Vagina (tissue), 2 donors: ENCODE measurements around the gene GSG1L. TPM values are rescaled to one million over a fixed set of nuclear protein-coding genes. Genes with fewer than 3 reads are reported as not detected.

Experiments
- DNase-seq, 2 donors: peaks; one replicate each; pipeline ENCODE4 v3.0.0-alpha.2; 2017; ENCODE audit errors: extremely low spot score in 2 of 2
- H3K27ac ChIP-seq: fragments of 200-600 bp; sonication (generic); one replicate; pipeline ENCODE4 v1.5.1; 2019
- H3K27me3 ChIP-seq: fragments of 200-600 bp; sonication (generic); one replicate; pipeline ENCODE4 v1.5.1; 2019
- H3K36me3 ChIP-seq, 2 donors: fragments of 200-600 bp; sonication (generic); one replicate each; pipeline ENCODE4 v1.5.1; 2017 to 2019
- H3K4me1 ChIP-seq: fragments of 200-600 bp; sonication (generic); one replicate; pipeline ENCODE4 v1.5.1; 2019
- H3K4me3 ChIP-seq, 2 donors: fragments of 200-600 bp; sonication (generic); 1 replicate in 1 of 2; 2 replicates in 1 of 2; pipeline ENCODE4 v1.5.1; 2016 to 2019
- H3K9me3 ChIP-seq: fragments of 200-600 bp; sonication (generic); one replicate; pipeline ENCODE4 v1.5.1; 2019
- POLR2A ChIP-seq, 2 donors: fragments of 450-650 bp; IDR thresholded peaks; one replicate each; pipeline ENCODE4 v1.6.1; 2017; ENCODE audit warnings: antibody characterized with exemption in 2 of 2, mild to moderate bottlenecking in 2 of 2, moderate library complexity in 2 of 2
- POLR2AphosphoS5 ChIP-seq, 2 donors: sonication (generic); formaldehyde crosslinking; IDR thresholded peaks; one replicate each; pipeline ENCODE4 v1.9.0; 2017; ENCODE audit warnings: antibody characterized with exemption in 2 of 2, mild to moderate bottlenecking in 2 of 2, low read depth in 1 of 2; ENCODE audit not compliant: insufficient read depth in 1 of 2
- intact Hi-C: fragments of 100-400 bp; cut with DNase I; formaldehyde crosslinking; loops from one replicate; pipeline ENCODE4 v1.15.1; 2023
- total RNA-seq: library from RNA; depleted of rRNA; stranded (reverse); fragments of >200 nt; gene quantifications from one replicate; pipeline ENCODE4 v1.2.3, GENCODE V29; 2016
- TF ChIP-seq, protein P1 (sequence below), 3 experiments: fragments of 450-650 bp in 2 of 3; fragments of 200-600 bp in 1 of 3; sonication (generic) in 1 of 3; IDR thresholded peaks; one replicate each; pipeline ENCODE4 v1.5.1; 2017 to 2019; ENCODE audit warnings: antibody characterized with exemption in 3 of 3, mild to moderate bottlenecking in 2 of 3, moderate library complexity in 2 of 3

GSG1L gene
- total RNA-seq, 1 donor from 2014 or later = not detected

DNA sequence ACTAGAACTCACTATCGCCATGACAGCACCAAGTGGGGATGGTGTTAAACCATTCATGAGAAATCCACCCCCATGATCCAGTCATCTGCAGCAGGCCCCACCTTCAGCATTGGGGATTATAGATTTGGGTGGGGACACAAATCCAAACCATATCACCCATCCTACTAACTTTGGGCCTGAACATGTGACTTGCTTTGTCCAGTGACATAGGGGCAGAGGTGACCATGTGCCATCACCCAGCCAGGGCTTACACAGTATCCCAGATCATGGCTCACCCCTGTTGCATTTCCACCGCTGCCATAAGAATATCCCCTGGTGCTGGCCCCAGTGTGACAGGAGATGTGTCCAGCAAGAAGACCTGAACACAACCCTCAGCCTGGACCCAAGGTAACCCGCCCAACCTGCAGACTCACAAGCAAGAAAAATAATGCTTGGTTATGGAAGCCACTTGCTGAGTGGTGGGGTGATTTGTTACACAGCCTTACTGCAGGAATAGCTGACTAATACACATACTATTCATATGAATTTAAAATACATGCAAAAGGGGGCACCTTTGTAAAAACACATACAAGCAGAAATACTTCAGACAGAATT lies 130.9 kb downstream of the GSG1L start:
- no peak for DNase-seq
- TF ChIP-seq POLR2A (IDR thresholded peaks at IDR 0.05) = no peak
- TF ChIP-seq, protein P1, sequence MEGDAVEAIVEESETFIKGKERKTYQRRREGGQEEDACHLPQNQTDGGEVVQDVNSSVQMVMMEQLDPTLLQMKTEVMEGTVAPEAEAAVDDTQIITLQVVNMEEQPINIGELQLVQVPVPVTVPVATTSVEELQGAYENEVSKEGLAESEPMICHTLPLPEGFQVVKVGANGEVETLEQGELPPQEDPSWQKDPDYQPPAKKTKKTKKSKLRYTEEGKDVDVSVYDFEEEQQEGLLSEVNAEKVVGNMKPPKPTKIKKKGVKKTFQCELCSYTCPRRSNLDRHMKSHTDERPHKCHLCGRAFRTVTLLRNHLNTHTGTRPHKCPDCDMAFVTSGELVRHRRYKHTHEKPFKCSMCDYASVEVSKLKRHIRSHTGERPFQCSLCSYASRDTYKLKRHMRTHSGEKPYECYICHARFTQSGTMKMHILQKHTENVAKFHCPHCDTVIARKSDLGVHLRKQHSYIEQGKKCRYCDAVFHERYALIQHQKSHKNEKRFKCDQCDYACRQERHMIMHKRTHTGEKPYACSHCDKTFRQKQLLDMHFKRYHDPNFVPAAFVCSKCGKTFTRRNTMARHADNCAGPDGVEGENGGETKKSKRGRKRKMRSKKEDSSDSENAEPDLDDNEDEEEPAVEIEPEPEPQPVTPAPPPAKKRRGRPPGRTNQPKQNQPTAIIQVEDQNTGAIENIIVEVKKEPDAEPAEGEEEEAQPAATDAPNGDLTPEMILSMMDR (IDR thresholded peaks at IDR 0.05) = no peak
- no peaks in the 10 kb centered on the region for H3K27me3 ChIP-seq
- H3K4me3 ChIP-seq = no peak overlapping the region
- H3K9me3 ChIP-seq = no peaks in the 10 kb centered on the region
- no peaks in the 10 kb centered on the region for H3K36me3 ChIP-seq
- H3K27ac ChIP-seq = no peak overlapping the region
- intact Hi-C loops = no loop called here
- H3K4me1 ChIP-seq = no peaks in the 10 kb centered on the region

DNA sequence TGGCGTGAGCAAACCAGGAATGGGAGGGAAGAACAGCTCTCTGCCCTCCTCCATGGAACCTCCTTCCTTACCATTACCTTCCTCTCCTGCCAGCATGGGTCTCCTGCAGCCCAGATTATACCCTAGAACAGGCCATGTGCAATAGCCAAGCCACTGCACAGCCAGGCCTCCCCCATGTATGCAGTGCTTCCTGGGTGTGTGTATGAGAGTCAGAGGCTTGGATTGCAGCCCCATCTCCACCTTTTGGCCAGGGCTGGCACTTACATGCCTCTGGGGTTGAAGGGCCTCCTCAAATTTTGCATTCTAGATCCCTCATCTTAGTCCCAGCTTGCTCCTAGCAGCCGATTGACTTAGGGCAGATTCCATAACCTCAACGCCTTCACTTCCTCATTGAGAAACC lies 133.7 kb downstream of the GSG1L start:
- Histone ChIP-seq H3K4me3 (no peak overlapping the region), H3K27ac (no peak overlapping the region), H3K36me3 (no peaks in the 10 kb centered on the region), H3K27me3 (no peaks in the 10 kb centered on the region), H3K4me1 (no peaks in the 10 kb centered on the region), H3K9me3 (no peaks in the 10 kb centered on the region)
- no peak for TF ChIP-seq POLR2AphosphoS5 (IDR thresholded peaks at IDR 0.05; ENCODE audit: insufficient read depth in 1 of 2, low read depth in 1 of 2)
- TF ChIP-seq, protein P1 (IDR thresholded peaks at IDR 0.05) = no peak
- no peak for TF ChIP-seq POLR2A (IDR thresholded peaks at IDR 0.05)
- no peak for DNase-seq
- intact Hi-C loops = no loop called here

DNA sequence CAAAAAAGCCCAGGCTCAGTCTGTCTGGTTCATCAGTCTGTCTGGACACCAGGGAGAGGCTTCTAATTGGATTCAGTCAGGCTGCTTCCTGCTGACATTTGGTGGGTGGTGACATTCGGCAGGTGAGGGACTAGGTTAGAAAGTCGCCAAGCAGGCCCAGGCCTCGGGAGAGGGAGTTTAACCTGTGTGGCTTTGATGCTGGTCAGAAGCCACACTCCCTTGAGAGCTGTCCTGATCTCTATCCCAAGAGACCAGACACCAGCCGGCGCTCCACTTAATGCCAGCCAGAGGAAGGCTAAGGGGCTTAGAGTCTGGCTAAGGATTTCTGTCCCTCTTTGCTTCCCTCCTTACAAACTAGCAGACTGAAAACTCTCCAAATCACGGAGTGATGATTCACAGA lies 135.0 kb downstream of the GSG1L start:
- TF ChIP-seq POLR2AphosphoS5 (IDR thresholded peaks at IDR 0.05; ENCODE audit: insufficient read depth in 1 of 2, low read depth in 1 of 2) (no peak), POLR2A (IDR thresholded peaks at IDR 0.05) (no peak)
- TF ChIP-seq, protein P1 (IDR thresholded peaks at IDR 0.05) = no peak
- Histone ChIP-seq H3K36me3 (no peaks in the 10 kb centered on the region), H3K9me3 (no peaks in the 10 kb centered on the region), H3K27ac (no peak overlapping the region), H3K4me3 (no peak overlapping the region), H3K4me1 (no peaks in the 10 kb centered on the region), H3K27me3 (no peaks in the 10 kb centered on the region)
- DNase-seq = no peak
- intact Hi-C loops = no loop called here

DNA sequence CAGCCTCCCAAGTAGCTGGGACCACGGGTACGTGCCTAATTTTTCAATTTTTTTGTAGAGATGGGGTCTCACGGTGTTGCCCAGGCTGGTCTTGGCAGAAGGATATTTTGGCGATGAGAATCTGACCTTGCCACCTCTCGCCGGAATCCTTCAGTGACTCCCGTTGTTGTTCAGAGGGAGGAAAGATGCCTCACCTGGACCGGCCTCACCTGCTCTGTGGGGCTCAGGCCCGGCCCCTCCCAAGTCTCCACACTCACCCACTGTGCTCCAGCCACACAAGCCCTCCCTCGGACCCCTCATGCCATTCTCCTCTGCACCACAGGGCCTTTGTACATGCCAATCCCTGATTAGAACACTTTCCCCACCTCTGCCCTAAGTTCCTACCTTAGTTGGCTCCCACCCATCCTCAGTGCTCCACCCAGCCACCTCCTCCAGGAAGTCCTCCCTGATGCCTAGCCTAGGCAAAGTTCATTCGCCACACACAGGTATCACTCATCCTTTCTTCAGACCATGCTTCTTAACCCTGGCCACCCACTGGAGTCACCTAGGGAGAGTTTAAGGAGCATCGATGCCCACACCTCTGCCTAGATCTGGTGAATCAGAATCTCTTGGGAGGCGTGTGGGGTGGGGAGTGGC lies 136.1 kb downstream of the GSG1L start:
- no peak for DNase-seq
- no peak overlapping the region for H3K27ac ChIP-seq
- no peaks in the 10 kb centered on the region for H3K36me3 ChIP-seq
- intact Hi-C loops = no loop called here
- H3K27me3 ChIP-seq = no peaks in the 10 kb centered on the region
- H3K9me3 ChIP-seq = no peaks in the 10 kb centered on the region
- TF ChIP-seq, protein P1 (IDR thresholded peaks at IDR 0.05) = no peak
- TF ChIP-seq POLR2AphosphoS5 (IDR thresholded peaks at IDR 0.05; ENCODE audit: insufficient read depth in 1 of 2, low read depth in 1 of 2) (no peak), POLR2A (IDR thresholded peaks at IDR 0.05) (no peak)
- no peak overlapping the region for H3K4me3 ChIP-seq
- no peaks in the 10 kb centered on the region for H3K4me1 ChIP-seq

DNA sequence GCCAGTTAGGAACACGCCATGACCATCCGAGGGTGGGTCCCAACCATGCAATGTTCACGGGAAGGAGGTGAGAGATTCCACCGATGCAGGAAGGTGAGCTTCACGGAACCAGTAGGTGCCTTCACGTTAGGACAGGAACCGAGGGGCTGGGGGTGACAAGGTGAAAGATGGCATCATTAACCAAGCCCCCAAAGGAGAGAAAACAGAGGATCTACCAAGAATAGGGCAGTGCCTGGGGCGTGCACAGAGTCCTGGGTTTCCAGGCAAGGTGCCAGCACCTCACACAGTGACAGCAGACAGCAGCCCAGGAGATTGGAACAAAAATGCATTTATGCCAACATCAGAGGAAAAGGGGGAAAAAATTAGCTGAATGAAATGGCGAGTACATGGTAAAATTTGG lies 137.9 kb downstream of the GSG1L start:
- no peak overlapping the region for H3K4me3 ChIP-seq
- no peaks in the 10 kb centered on the region for H3K4me1 ChIP-seq
- no peaks in the 10 kb centered on the region for H3K27me3 ChIP-seq
- intact Hi-C loops = no loop called here
- no peak for TF ChIP-seq POLR2A (IDR thresholded peaks at IDR 0.05)
- TF ChIP-seq POLR2AphosphoS5 (IDR thresholded peaks at IDR 0.05; ENCODE audit: insufficient read depth in 1 of 2, low read depth in 1 of 2) = no peak
- TF ChIP-seq, protein P1 (IDR thresholded peaks at IDR 0.05) = no peak
- no peaks in the 10 kb centered on the region for H3K9me3 ChIP-seq
- no peaks in the 10 kb centered on the region for H3K36me3 ChIP-seq
- no peak overlapping the region for H3K27ac ChIP-seq
- DNase-seq = no peak
